IMR-90 (cell line): Measurements from ENCODE around the gene PPP1R27. TPM values are rescaled to one million over a fixed set of nuclear protein-coding genes. Genes with fewer than 3 reads are reported as not detected.

Experiments
- ATAC-seq: fragments of 200-7000 bp; cut with Tn5 transposase; 2 replicates; pipeline ENCODE4 v1.9.1; 2020; ENCODE audit warnings: low read depth, mild to moderate bottlenecking, moderate library complexity
- BruUV-seq: library from RNA; stranded (reverse); fragments of 400-500 nt; replicated peaks from 2 replicates; lab custom pipeline; 2021; lab: Mats Ljungman, UMichigan
- CTCF ChIA-PET: fragments of 300-600 bp; formaldehyde crosslinking; extraction: SDS; loops from one replicate; lab custom pipeline; 2021; ENCODE audit warnings: antibody characterized with exemption; lab: Yijun Ruan, JAX
- POLR2A ChIA-PET: fragments of 300-600 bp; sonication (Branson Sonifier 250); formaldehyde crosslinking; loops from one replicate; lab custom pipeline; 2022; ENCODE audit warnings: antibody characterized with exemption; ENCODE audit not compliant: unreplicated experiment; lab: Charles Lee
- DNase-seq: peaks from one replicate; pipeline ENCODE4 v3.0.0; 2013
- H2AFZ ChIP-seq: replicated peaks from 2 replicates; pipeline ENCODE3; 2013; ENCODE audit warnings: low read length, mild to moderate bottlenecking; ENCODE audit not compliant: poor library complexity
- H2AK5ac ChIP-seq: 2 replicates; pipeline ENCODE4 v1.6.1; 2013; ENCODE audit warnings: low read depth, low read length, inconsistent platforms
- H2AK9ac ChIP-seq: replicated peaks from 2 replicates; pipeline ENCODE3; 2013; ENCODE audit warnings: mild to moderate bottlenecking, low read depth, low read length, moderate library complexity; ENCODE audit not compliant: poor library complexity
- H2BK120ac ChIP-seq: 2 replicates; pipeline ENCODE4 v1.6.1; 2013; ENCODE audit warnings: low read depth, low read length, inconsistent platforms
- H2BK15ac ChIP-seq: 3 replicates; pipeline ENCODE4 v1.6.1; 2013; ENCODE audit warnings: low read depth, low read length, inconsistent platforms
- H2BK20ac ChIP-seq: 2 replicates; pipeline ENCODE4 v1.6.1; 2013; ENCODE audit warnings: low read depth, mild to moderate bottlenecking, inconsistent platforms, low read length, moderate library complexity
- H2BK5ac ChIP-seq: 2 replicates; pipeline ENCODE4 v1.6.1; 2013; ENCODE audit warnings: mild to moderate bottlenecking, low read depth, low read length, inconsistent platforms; ENCODE audit not compliant: poor library complexity, severe bottlenecking
- H3K14ac ChIP-seq: replicated peaks from 2 replicates; pipeline ENCODE4 v1.6.1; 2013; ENCODE audit warnings: low read depth, low read length, inconsistent platforms
- H3K18ac ChIP-seq: 2 replicates; pipeline ENCODE4 v1.6.1; 2013; ENCODE audit warnings: low read depth, low read length, control low read depth
- H3K23ac ChIP-seq: 2 replicates; pipeline ENCODE4 v1.6.1; 2013; ENCODE audit warnings: low read depth, low read length, inconsistent platforms
- H3K27ac ChIP-seq: 2 replicates; pipeline ENCODE4 v1.5.1; 2013; ENCODE audit warnings: mild to moderate bottlenecking, control low read depth, low read length; ENCODE audit not compliant: insufficient read depth
- H3K27me3 ChIP-seq: 2 replicates; pipeline ENCODE4 v1.6.1; 2013; ENCODE audit warnings: low read length; ENCODE audit not compliant: control insufficient read depth, insufficient read depth
- H3K36me3 ChIP-seq: 2 replicates; pipeline ENCODE4 v1.6.1; 2013; ENCODE audit warnings: low read length, mixed read lengths; ENCODE audit not compliant: control insufficient read depth, insufficient read depth
- H3K4ac ChIP-seq: 2 replicates; pipeline ENCODE4 v1.6.1; 2013; ENCODE audit warnings: low read depth, low read length, inconsistent platforms
- H3K4me1 ChIP-seq: 2 replicates; pipeline ENCODE4 v1.6.1; 2013; ENCODE audit warnings: low read length, mixed read lengths; ENCODE audit not compliant: control insufficient read depth, insufficient read depth
- H3K4me2 ChIP-seq: 2 replicates; pipeline ENCODE4 v1.6.1; 2013; ENCODE audit warnings: low read depth, mild to moderate bottlenecking, control low read depth, low read length, moderate library complexity
- H3K4me3 ChIP-seq: 2 replicates; pipeline ENCODE4 v1.5.1; 2013; ENCODE audit warnings: low read depth, mild to moderate bottlenecking, control low read depth, low read length, moderate library complexity; ENCODE audit not compliant: insufficient read depth
- H3K56ac ChIP-seq: 2 replicates; pipeline ENCODE4 v1.6.1; 2013; ENCODE audit warnings: low read length, inconsistent platforms; ENCODE audit not compliant: insufficient read depth; ENCODE audit errors: extremely low read depth
- H3K79me1 ChIP-seq, 2 experiments: 2 replicates each; pipeline ENCODE4 v1.6.1; 2013; ENCODE audit warnings: low read length in 2 of 2, inconsistent platforms in 1 of 2, low read depth in 1 of 2
- H3K9ac ChIP-seq: 2 replicates; pipeline ENCODE4 v1.6.1; 2013; ENCODE audit warnings: low read depth, low read length, control low read depth
- H3K9me1 ChIP-seq: 2 replicates; pipeline ENCODE4 v1.6.1; 2013; ENCODE audit warnings: low read length, inconsistent platforms; ENCODE audit not compliant: insufficient read depth
- H3K9me3 ChIP-seq: 2 replicates; pipeline ENCODE4 v1.6.1; 2013; ENCODE audit warnings: low read length; ENCODE audit not compliant: control insufficient read depth, insufficient read depth
- H4K20me1 ChIP-seq: 2 replicates; pipeline ENCODE4 v1.6.1; 2013; ENCODE audit warnings: low read length, inconsistent platforms; ENCODE audit not compliant: insufficient read depth
- H4K5ac ChIP-seq: 2 replicates; pipeline ENCODE4 v1.6.1; 2013; ENCODE audit warnings: mild to moderate bottlenecking, low read depth, low read length, control low read depth
- H4K8ac ChIP-seq, 2 experiments: 2 replicates each; pipeline ENCODE4 v1.6.1; 2013; ENCODE audit warnings: low read depth in 2 of 2, low read length in 2 of 2, control low read depth in 1 of 2, inconsistent platforms in 1 of 2
- H4K91ac ChIP-seq: 2 replicates; pipeline ENCODE4 v1.6.1; 2013; ENCODE audit warnings: low read depth, low read length, inconsistent platforms; ENCODE audit not compliant: insufficient read depth
- CHD1 ChIP-seq: IDR thresholded peaks from 2 replicates; pipeline ENCODE4 v1.6.1; 2012; ENCODE audit warnings: low read depth, low read length, improper control_type of control experiment
- CTCF ChIP-seq: conservative IDR thresholded peaks from 2 replicates; pipeline ENCODE4 v1.5.1; 2012; ENCODE audit warnings: mild to moderate bottlenecking, low read depth, low read length, improper control_type of control experiment
- FOS ChIP-seq: fragments of 150-350 bp; IDR thresholded peaks from 2 replicates; pipeline ENCODE4 v1.6.1; 2016; ENCODE audit warnings: low read depth, low read length
- MAZ ChIP-seq: IDR thresholded peaks from 2 replicates; pipeline ENCODE4 v1.6.1; 2012; ENCODE audit warnings: low read depth, mild to moderate bottlenecking, low read length, improper control_type of control experiment, moderate library complexity, borderline replicate concordance
- MXI1 ChIP-seq: IDR thresholded peaks from 2 replicates; pipeline ENCODE4 v1.6.1; 2012; ENCODE audit warnings: low read depth, mild to moderate bottlenecking, low read length, moderate library complexity, borderline replicate concordance
- POLR2A ChIP-seq: IDR thresholded peaks from 2 replicates; pipeline ENCODE4 v1.6.1; 2012; ENCODE audit warnings: mild to moderate bottlenecking, low read depth, low read length
- SMC3 ChIP-seq: fragments of 150-350 bp; IDR thresholded peaks from 2 replicates; pipeline ENCODE4 v1.6.1; 2016; ENCODE audit warnings: low read depth, mild to moderate bottlenecking, antibody characterized with exemption, low read length, moderate library complexity
- WGBS, 2 experiments: methylation state at CpG; one replicate each; pipeline versions ENCODE4 v1.1.5 to v1.1.7; 2013; ENCODE audit warnings: missing lambda C conversion rate in 2 of 2; ENCODE audit not compliant: insufficient read length in 1 of 2; ENCODE audit errors: extremely low coverage in 2 of 2; 5-methylcytosine and 5-hydroxymethylcytosine counted together
- dilution Hi-C: fragments of 300-500 bp; cut with HindIII; formaldehyde crosslinking; loops from one replicate; pipeline ENCODE4 v1.14.3; 2018; ENCODE audit warnings: low sequenced_read_pairs; ENCODE audit not compliant: unreplicated experiment
- in situ Hi-C: fragments of 300-500 bp; cut with MboI; formaldehyde crosslinking; loops from 3 replicates; pipeline ENCODE4 v1.14.3; 2019; ENCODE audit warnings: low sequenced_read_pairs, inconsistent platforms, mixed read lengths
- intact Hi-C: fragments of 100-400 bp; cut with micrococcal nuclease; formaldehyde crosslinking; loops from 2 replicates; pipeline ENCODE4 v1.10.0; 2022
- polyA plus RNA-seq, 3 experiments: library from polyadenylated mRNA; depleted of rRNA; stranded (reverse); fragments of >200 nt; gene quantifications; 2 replicates each; pipeline ENCODE4 v1.2.3, GENCODE V29; 2012; ENCODE audit warnings: low replicate concordance in 1 of 3
- total RNA-seq: library from RNA; depleted of rRNA; stranded (reverse); fragments of >200 nt; gene quantifications from 2 replicates; pipeline ENCODE4 v1.2.3, GENCODE V29; 2012

Gene PPP1R27
- total and polyA plus RNA-seq, 2 of the 4 experiments (the other 2 are of a cell fraction) = 0.21 TPM; not detected in 1

GRCh38 chr17:81822996-81823819, 11.6 kb downstream of the PPP1R27 start:
- Histone ChIP-seq H3K4ac (no peak overlapping the region), H3K18ac (no peak overlapping the region), H3K4me2 (no peak overlapping the region), H2BK120ac (no peak overlapping the region), H3K9ac (no peak overlapping the region), H3K9me1 (peaks cover 11% of the 10 kb centered on the region), H3K36me3 (peaks cover 14% of the 10 kb centered on the region), H2BK15ac (no peak overlapping the region), H3K27me3 (no peaks in the 10 kb centered on the region), H3K4me3 (no peak overlapping the region), H2AK5ac (no peak overlapping the region), H3K27ac (no peak overlapping the region), H2AFZ (no peak overlapping the region), H4K5ac (no peak overlapping the region), H3K56ac (no peak overlapping the region), H3K23ac (no peak overlapping the region), H4K20me1 (peaks cover 32% of the 10 kb centered on the region), H2BK5ac (no peak overlapping the region), H3K14ac (no peak overlapping the region), H2BK20ac (no peak overlapping the region), H4K91ac (no peak overlapping the region), H4K8ac (no peak overlapping the region), H3K9me3 (no peaks in the 10 kb centered on the region), H3K79me1 (peaks cover 4 to 27% of the 10 kb centered on the region in 2 experiments; a peak in 3 of 4 replicates), H2AK9ac (no peak overlapping the region), H3K4me1 (no peaks in the 10 kb centered on the region)
- intact Hi-C loops = no loop called here
- dilution Hi-C loops = no loop called here
- DNase-seq = no peak
- in situ Hi-C loops = no loop called here
- BruUV-seq = no TSS peak
- TF ChIP-seq POLR2A (no peak), MAZ (no peak), MXI1 (no peak), SMC3 (no peak), FOS (no peak), CHD1 (no peak), CTCF (no peak)
- ChIA-PET POLR2A (no interaction called here), CTCF (no interaction called here)
- 92% methylated on average over 13 of the region's 30 CpGs; no CpG with 5 or more reads in 1 of the 2 experiments for WGBS, 2 experiments
- no peak for ATAC-seq
